Esophagus muscularis mucosa (tissue), 3 donors: ENCODE data around the gene METAP2.

ENCODE experiments used
- CTCF ChIP-seq, 3 experiments: fragments of 200-600 bp in 2 of 3; fragments of 450-650 bp in 1 of 3; sonication (generic) in 2 of 3; IDR thresholded peaks; one replicate each; pipeline ENCODE4 v1.5.1; 2017 to 2019; ENCODE audit warnings: antibody characterized with exemption in 3 of 3, mild to moderate bottlenecking in 2 of 3, moderate library complexity in 1 of 3
- POLR2A ChIP-seq: fragments of 450-650 bp; IDR thresholded peaks from one replicate; pipeline ENCODE4 v1.6.1; 2017; ENCODE audit warnings: antibody characterized with exemption, moderate library complexity, mild to moderate bottlenecking, low read depth
- POLR2AphosphoS5 ChIP-seq, 2 donors: sonication (generic); formaldehyde crosslinking; IDR thresholded peaks; one replicate each; pipeline ENCODE4 v1.6.1; 2017; ENCODE audit warnings: antibody characterized with exemption in 2 of 2

GRCh38 chr12:95459310-95459709 is 14.6 kb upstream of the METAP2 start:
- TF ChIP-seq POLR2A (no peak), CTCF (IDR thresholded peaks at IDR 0.05) (no peak), POLR2AphosphoS5 (IDR thresholded peaks at IDR 0.05) (no peak)
